Panc1 (cell line): Measurements from ENCODE around the gene CEBPB. TPM values are rescaled to one million over a fixed set of nuclear protein-coding genes. Genes with fewer than 3 reads are reported as not detected.

Experiments used
- ATAC-seq: fragments of 200-7000 bp; cut with Tn5 transposase; 2 replicates; pipeline ENCODE4 v1.9.1; 2020; ENCODE audit warnings: mild to moderate bottlenecking, moderate library complexity
- BruUV-seq: library from RNA; stranded (reverse); fragments of 400-500 nt; replicated peaks from 2 replicates; lab custom pipeline; 2021; lab: Mats Ljungman, UMichigan
- CTCF ChIA-PET: fragments of 300-600 bp; sonication (Branson Sonifier 250); formaldehyde crosslinking; loops from one replicate; lab custom pipeline; 2022; ENCODE audit warnings: antibody characterized with exemption; lab: Charles Lee
- POLR2A ChIA-PET: fragments of 300-600 bp; sonication (Branson Sonifier 250); formaldehyde crosslinking; loops from one replicate; lab custom pipeline; 2022; ENCODE audit warnings: antibody characterized with exemption; lab: Charles Lee
- DNase-seq: peaks from one replicate; pipeline ENCODE4 v3.0.0-alpha.2; 2010; ENCODE audit warnings: low read depth, low spot score
- H3K27ac ChIP-seq: 2 replicates; pipeline ENCODE4 v1.5.1; 2011; ENCODE audit warnings: mild to moderate bottlenecking, low read length, inconsistent platforms
- H3K27me3 ChIP-seq: fragments of 200-500 bp; sonication (Bioruptor generic); 2 replicates; pipeline ENCODE4 v1.6.0; 2014; ENCODE audit warnings: low read length, inconsistent platforms; ENCODE audit not compliant: control insufficient read depth, insufficient read depth
- H3K36me3 ChIP-seq: fragments of 200-500 bp; sonication (Bioruptor generic); 2 replicates; pipeline ENCODE4 v1.5.1; 2014; ENCODE audit warnings: inconsistent platforms, mild to moderate bottlenecking, low read length, moderate library complexity; ENCODE audit not compliant: control insufficient read depth, insufficient read depth
- H3K4me1 ChIP-seq: 2 replicates; pipeline ENCODE4 v1.5.1; 2011; ENCODE audit warnings: inconsistent platforms, mild to moderate bottlenecking, low read length, moderate library complexity; ENCODE audit not compliant: control insufficient read depth, insufficient read depth
- H3K4me3 ChIP-seq, 2 experiments: 2 replicates each; pipeline ENCODE4 v1.5.1; 2011 to 2012; ENCODE audit warnings: low read depth in 2 of 2, low read length in 2 of 2, mild to moderate bottlenecking in 2 of 2, inconsistent platforms in 1 of 2, moderate library complexity in 1 of 2
- H3K9me3 ChIP-seq: fragments of 200-500 bp; sonication (Bioruptor generic); 2 replicates; pipeline ENCODE4 v1.5.1; 2014; ENCODE audit warnings: low read depth, mild to moderate bottlenecking, inconsistent platforms, low read length, moderate library complexity; ENCODE audit not compliant: control insufficient read depth, insufficient read depth
- POLR2AphosphoS5 ChIP-seq: IDR thresholded peaks from 2 replicates; pipeline ENCODE4 v1.6.1; 2012; ENCODE audit warnings: mild to moderate bottlenecking, low read depth, low read length, moderate library complexity
- SIN3A ChIP-seq: IDR thresholded peaks from 2 replicates; pipeline ENCODE4 v1.6.1; 2012; ENCODE audit warnings: low read depth, mild to moderate bottlenecking, low read length, moderate library complexity, borderline replicate concordance; ENCODE audit not compliant: insufficient read depth
- TCF7L2 ChIP-seq: IDR thresholded peaks from 2 replicates; pipeline ENCODE4 v1.6.1; 2011; ENCODE audit warnings: mild to moderate bottlenecking, low read depth, low read length, inconsistent platforms
- in situ Hi-C: cut with HindIII; loops from 2 replicates; pipeline ENCODE4 v1.10.0; 2016; ENCODE audit warnings: low sequenced_read_pairs, low pct_unique_long_range_greater_than_20kb
- intact Hi-C: fragments of 100-400 bp; cut with micrococcal nuclease; formaldehyde crosslinking; loops from one replicate; pipeline ENCODE4 v1.10.0; 2022; ENCODE audit not compliant: unreplicated experiment
- total RNA-seq: library from RNA; stranded (reverse); gene quantifications from one replicate; pipeline ENCODE4 v1.2.1, GENCODE V29; 2021; ENCODE audit not compliant: unreplicated experiment
- TF ChIP-seq, protein P1 (sequence below), 2 experiments: IDR thresholded peaks; 2 replicates each; pipeline ENCODE4 v1.6.1; 2011 to 2012; ENCODE audit warnings: low read depth in 2 of 2, control low read depth in 1 of 2, low read length in 1 of 2, mild to moderate bottlenecking in 1 of 2, moderate library complexity in 1 of 2; ENCODE audit not compliant: insufficient read depth in 1 of 2
- TF ChIP-seq, protein P2 (sequence below): fragments of 450-650 bp; IDR thresholded peaks from 2 replicates; pipeline ENCODE4 v1.5.1; 2017; ENCODE audit warnings: mild to moderate bottlenecking

The CEBPB gene
- total RNA-seq, 1 experiment from 2014 or later, result 52.1 TPM

DNA sequence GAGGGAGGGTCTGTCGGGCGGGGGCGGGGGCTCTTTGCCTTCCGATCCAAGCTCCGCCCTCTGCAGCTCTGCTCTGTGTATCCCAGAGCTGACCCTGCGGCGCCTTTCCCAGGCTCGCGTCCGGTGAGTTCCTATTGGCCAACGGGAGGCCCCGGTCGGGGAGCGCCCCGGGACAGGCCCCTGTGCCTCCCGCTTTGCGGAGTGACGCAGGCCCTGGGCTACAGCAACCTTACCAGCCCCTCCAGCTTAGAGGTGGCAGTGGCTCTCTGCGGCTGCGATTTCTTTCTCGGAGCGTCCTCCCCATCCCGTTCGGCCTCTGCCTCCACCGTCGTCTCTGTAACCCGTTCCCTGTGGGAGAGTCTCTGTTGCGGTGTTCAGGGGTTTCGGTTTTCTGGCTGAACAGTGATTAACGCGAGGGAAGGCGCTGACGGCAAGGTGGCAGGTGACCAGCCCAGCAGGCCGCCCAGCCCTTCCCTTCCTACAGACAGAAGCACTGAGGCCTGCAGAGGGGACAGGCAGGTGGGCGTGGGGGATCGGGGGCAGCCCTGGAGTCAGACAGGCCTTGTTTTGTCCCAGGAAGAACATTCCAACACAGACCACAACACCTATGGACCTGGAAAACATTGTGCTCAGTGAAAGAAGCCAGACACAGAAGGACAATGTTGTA is 18.1 kb upstream of the CEBPB start:
- Histone ChIP-seq H3K9me3 (no peaks in the 10 kb centered on the region), H3K4me3 (peak overlapping the region; percentile 49 to 86), H3K27me3 (no peaks in the 10 kb centered on the region), H3K27ac (peak overlapping the region; percentile 99), H3K4me1 (peaks cover 30% of the 10 kb centered on the region), H3K36me3 (no peaks in the 10 kb centered on the region)
- in situ Hi-C loops (no loop called here), intact Hi-C loops (no loop called here)
- DNase-seq (no peak), ATAC-seq (peak; percentile 96)
- TF ChIP-seq SIN3A, result no peak
- no peak for TF ChIP-seq TCF7L2
- TF ChIP-seq POLR2AphosphoS5, result peak; percentile 64
- TF ChIP-seq, protein P1, sequence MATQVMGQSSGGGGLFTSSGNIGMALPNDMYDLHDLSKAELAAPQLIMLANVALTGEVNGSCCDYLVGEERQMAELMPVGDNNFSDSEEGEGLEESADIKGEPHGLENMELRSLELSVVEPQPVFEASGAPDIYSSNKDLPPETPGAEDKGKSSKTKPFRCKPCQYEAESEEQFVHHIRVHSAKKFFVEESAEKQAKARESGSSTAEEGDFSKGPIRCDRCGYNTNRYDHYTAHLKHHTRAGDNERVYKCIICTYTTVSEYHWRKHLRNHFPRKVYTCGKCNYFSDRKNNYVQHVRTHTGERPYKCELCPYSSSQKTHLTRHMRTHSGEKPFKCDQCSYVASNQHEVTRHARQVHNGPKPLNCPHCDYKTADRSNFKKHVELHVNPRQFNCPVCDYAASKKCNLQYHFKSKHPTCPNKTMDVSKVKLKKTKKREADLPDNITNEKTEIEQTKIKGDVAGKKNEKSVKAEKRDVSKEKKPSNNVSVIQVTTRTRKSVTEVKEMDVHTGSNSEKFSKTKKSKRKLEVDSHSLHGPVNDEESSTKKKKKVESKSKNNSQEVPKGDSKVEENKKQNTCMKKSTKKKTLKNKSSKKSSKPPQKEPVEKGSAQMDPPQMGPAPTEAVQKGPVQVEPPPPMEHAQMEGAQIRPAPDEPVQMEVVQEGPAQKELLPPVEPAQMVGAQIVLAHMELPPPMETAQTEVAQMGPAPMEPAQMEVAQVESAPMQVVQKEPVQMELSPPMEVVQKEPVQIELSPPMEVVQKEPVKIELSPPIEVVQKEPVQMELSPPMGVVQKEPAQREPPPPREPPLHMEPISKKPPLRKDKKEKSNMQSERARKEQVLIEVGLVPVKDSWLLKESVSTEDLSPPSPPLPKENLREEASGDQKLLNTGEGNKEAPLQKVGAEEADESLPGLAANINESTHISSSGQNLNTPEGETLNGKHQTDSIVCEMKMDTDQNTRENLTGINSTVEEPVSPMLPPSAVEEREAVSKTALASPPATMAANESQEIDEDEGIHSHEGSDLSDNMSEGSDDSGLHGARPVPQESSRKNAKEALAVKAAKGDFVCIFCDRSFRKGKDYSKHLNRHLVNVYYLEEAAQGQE (IDR thresholded peaks at IDR 0.05; ENCODE audit: insufficient read depth in 1 of 2, low read depth in 2 of 2, low read length in 1 of 2), result no peak
- TF ChIP-seq, protein P2, sequence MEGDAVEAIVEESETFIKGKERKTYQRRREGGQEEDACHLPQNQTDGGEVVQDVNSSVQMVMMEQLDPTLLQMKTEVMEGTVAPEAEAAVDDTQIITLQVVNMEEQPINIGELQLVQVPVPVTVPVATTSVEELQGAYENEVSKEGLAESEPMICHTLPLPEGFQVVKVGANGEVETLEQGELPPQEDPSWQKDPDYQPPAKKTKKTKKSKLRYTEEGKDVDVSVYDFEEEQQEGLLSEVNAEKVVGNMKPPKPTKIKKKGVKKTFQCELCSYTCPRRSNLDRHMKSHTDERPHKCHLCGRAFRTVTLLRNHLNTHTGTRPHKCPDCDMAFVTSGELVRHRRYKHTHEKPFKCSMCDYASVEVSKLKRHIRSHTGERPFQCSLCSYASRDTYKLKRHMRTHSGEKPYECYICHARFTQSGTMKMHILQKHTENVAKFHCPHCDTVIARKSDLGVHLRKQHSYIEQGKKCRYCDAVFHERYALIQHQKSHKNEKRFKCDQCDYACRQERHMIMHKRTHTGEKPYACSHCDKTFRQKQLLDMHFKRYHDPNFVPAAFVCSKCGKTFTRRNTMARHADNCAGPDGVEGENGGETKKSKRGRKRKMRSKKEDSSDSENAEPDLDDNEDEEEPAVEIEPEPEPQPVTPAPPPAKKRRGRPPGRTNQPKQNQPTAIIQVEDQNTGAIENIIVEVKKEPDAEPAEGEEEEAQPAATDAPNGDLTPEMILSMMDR, result no peak
- POLR2A ChIA-PET, result no interaction called here
- CTCF ChIA-PET, result interaction anchor here (0.6 to 1.5 kb wide), 2 partner anchors 49 to 52 kb away, joined by 5 to 10 read pairs; no protein-coding TSS in a partner anchor
- BruUV-seq, result no TSS peak

DNA sequence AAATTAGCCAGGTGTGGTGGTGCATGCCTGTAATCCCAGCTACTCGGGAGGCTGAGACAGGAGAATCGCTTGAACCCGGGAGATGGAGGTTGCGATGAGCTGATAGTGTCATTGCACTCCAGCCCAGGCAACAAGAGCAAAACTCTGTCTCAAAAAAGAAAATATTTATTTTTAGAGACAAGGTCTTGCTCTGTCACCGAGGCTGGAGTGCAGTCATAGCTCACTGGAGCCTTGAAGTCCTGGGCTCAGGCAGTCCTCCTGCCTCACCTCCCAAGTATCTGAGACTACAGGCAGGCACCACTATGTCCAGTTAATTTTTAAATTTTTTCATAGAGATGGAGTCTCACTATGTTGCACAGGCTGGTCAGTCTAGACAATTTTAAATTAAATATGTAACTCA is 16.2 kb upstream of the CEBPB start:
- peaks cover 15% of the 10 kb centered on the region for H3K4me1 ChIP-seq
- no peaks in the 10 kb centered on the region for H3K9me3 ChIP-seq
- intact Hi-C loops (no loop called here), in situ Hi-C loops (no loop called here)
- no peak overlapping the region for H3K27ac ChIP-seq
- TF ChIP-seq SIN3A (no peak), TCF7L2 (no peak), POLR2AphosphoS5 (no peak)
- TF ChIP-seq, protein P1 (IDR thresholded peaks at IDR 0.05; ENCODE audit: insufficient read depth in 1 of 2, low read depth in 2 of 2, low read length in 1 of 2), result no peak
- TF ChIP-seq, protein P2, result no peak
- no TSS peak for BruUV-seq
- DNase-seq, result no peak
- ChIA-PET POLR2A (no interaction called here), CTCF (no interaction called here)
- no peaks in the 10 kb centered on the region for H3K27me3 ChIP-seq
- H3K4me3 ChIP-seq, result no peak overlapping the region
- no peak for ATAC-seq
- H3K36me3 ChIP-seq, result no peaks in the 10 kb centered on the region
